ENCODE data around the gene PIRT.

PIRT gene

DNA sequence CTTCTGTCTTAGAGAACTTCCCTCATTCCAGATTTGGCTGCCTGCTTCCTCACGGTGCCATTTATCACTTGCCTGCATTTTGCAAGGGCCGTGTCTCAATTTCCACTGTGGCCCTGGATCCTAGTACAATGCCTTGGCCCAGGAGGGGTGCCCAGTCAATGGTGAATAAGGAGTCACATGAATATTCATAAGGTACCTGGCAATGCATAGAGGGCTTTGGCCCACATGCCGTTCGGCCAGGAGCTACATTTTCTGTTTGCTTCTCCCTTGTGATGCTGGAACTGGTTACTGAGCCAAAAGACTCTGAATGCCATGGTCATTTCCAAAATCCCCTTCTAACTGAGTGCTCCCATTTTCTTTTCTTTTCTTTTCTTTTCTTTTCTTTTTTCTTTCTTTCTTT, 4.8 kb upstream of the PIRT start:
- TF ChIP-seq CTCF (IDR thresholded peaks at IDR 0.05; ENCODE audit: low read depth, low read length, missing control alignments) = no peak
- DNase-seq (ENCODE audit: extremely low read depth, low read depth) = no peak
- H3K4me3 ChIP-seq (replicated peaks; ENCODE audit: low read depth, low read length) = no peak overlapping the region

- DNase-seq (ENCODE audit: extremely low read depth, low read depth) = no peak
These were observed 795 bp upstream of the PIRT start for GRCh38 chr17:10838682-10839081.

GRCh38 chr17:10836966-10837590, 809 bp downstream of the PIRT start:
- DNase-seq (ENCODE audit: extremely low read depth, low read depth) = no peak
- no peak overlapping the region for H3K4me3 ChIP-seq (replicated peaks; ENCODE audit: low read depth, low read length)
- no peak for TF ChIP-seq CTCF (IDR thresholded peaks at IDR 0.05; ENCODE audit: low read depth, low read length, missing control alignments)

More at GRCh38 chr17:10838682-10839081, 795 bp upstream of the PIRT start:
- no peak overlapping the region for H3K4me3 ChIP-seq (replicated peaks; ENCODE audit: low read depth, low read length)
- no peak for TF ChIP-seq CTCF (IDR thresholded peaks at IDR 0.05; ENCODE audit: low read depth, low read length, missing control alignments)

GRCh38 chr17:10836145-10836544, 1.7 kb downstream of the PIRT start:
- DNase-seq (ENCODE audit: extremely low read depth, low read depth) = no peak
- TF ChIP-seq CTCF (IDR thresholded peaks at IDR 0.05; ENCODE audit: low read depth, low read length, missing control alignments) = no peak
- no peak overlapping the region for H3K4me3 ChIP-seq (replicated peaks; ENCODE audit: low read depth, low read length)

GRCh38 chr17:10831696-10832095, 6.2 kb downstream of the PIRT start:
- TF ChIP-seq CTCF (IDR thresholded peaks at IDR 0.05; ENCODE audit: low read depth, low read length, missing control alignments) = no peak
- DNase-seq (ENCODE audit: extremely low read depth, low read depth) = no peak
- H3K4me3 ChIP-seq (replicated peaks; ENCODE audit: low read depth, low read length) = no peak overlapping the region

GRCh38 chr17:10827898-10828552, 9.9 kb downstream of the PIRT start:
- H3K4me3 ChIP-seq (replicated peaks; ENCODE audit: low read depth, low read length) = no peak overlapping the region
- no peak for DNase-seq (ENCODE audit: extremely low read depth, low read depth)
- no peak for TF ChIP-seq CTCF (IDR thresholded peaks at IDR 0.05; ENCODE audit: low read depth, low read length, missing control alignments)
